Common myeloid progenitor, CD34-positive (primary cell): Measurements from ENCODE around the gene MEOX2.

Source experiments
- CTCF ChIA-PET: fragments of 350-600 bp; sonication (Branson Sonifier 250); formaldehyde crosslinking; loops from one replicate; lab custom pipeline; 2021; ENCODE audit warnings: antibody characterized with exemption; lab: Charles Lee
- POLR2A ChIA-PET: fragments of 350-600 bp; sonication (Branson Sonifier 250); formaldehyde crosslinking; loops from one replicate; lab custom pipeline; 2021; ENCODE audit warnings: antibody characterized with exemption; lab: Charles Lee
- DNase-seq, 3 donors: peaks; one replicate each; pipeline versions ENCODE4 v3.0.0 to v3.0.0-alpha.2; 2013
- H3K27ac ChIP-seq, 2 experiments: 1 replicate in 1 of 2; 2 replicates in 1 of 2; pipeline ENCODE4 v1.7.0; 2013; ENCODE audit warnings: inconsistent platforms in 2 of 2, low read length in 2 of 2, mild to moderate bottlenecking in 2 of 2, low read depth in 1 of 2, moderate library complexity in 1 of 2; ENCODE audit not compliant: severe bottlenecking in 2 of 2, insufficient read depth in 1 of 2, poor library complexity in 1 of 2
- H3K27me3 ChIP-seq, 5 experiments: replicated peaks in 2 of 5; 1 replicate in 3 of 5; 2 replicates in 2 of 5; pipeline versions ENCODE4 v1.6.1 to v1.7.0; 2013; ENCODE audit warnings: low read length in 4 of 5, mild to moderate bottlenecking in 2 of 5, moderate library complexity in 2 of 5, inconsistent platforms in 1 of 5; ENCODE audit not compliant: insufficient read depth in 5 of 5, control insufficient read depth in 4 of 5
- H3K36me3 ChIP-seq, 4 experiments: 1 replicate in 2 of 4; 2 replicates in 2 of 4; pipeline versions ENCODE4 v1.6.1 to v1.7.0; 2013; ENCODE audit warnings: low read length in 3 of 4, control low read depth in 1 of 4, mild to moderate bottlenecking in 1 of 4; ENCODE audit not compliant: control insufficient read depth in 4 of 4, insufficient read depth in 4 of 4
- H3K4me1 ChIP-seq, 4 experiments: 1 replicate in 3 of 4; 2 replicates in 1 of 4; pipeline versions ENCODE4 v1.6.1 to v1.7.1; 2013; ENCODE audit warnings: low read length in 3 of 4, mild to moderate bottlenecking in 3 of 4, control low read depth in 1 of 4, inconsistent platforms in 1 of 4, moderate library complexity in 1 of 4; ENCODE audit not compliant: control insufficient read depth in 4 of 4, insufficient read depth in 4 of 4; ENCODE audit errors: control extremely low read depth in 1 of 4
- H3K4me3 ChIP-seq, 7 experiments: 1 replicate in 4 of 7; 2 replicates in 3 of 7; pipeline versions ENCODE4 v1.5.1 to v1.7.0; 2013; ENCODE audit warnings: mild to moderate bottlenecking in 7 of 7, low read length in 6 of 7, moderate library complexity in 6 of 7, inconsistent platforms in 2 of 7, low read depth in 2 of 7, control low read depth in 1 of 7; ENCODE audit not compliant: insufficient read depth in 4 of 7, control insufficient read depth in 1 of 7; ENCODE audit errors: extremely low read depth in 1 of 7
- H3K9me3 ChIP-seq, 5 experiments: 1 replicate in 4 of 5; 2 replicates in 1 of 5; pipeline versions ENCODE4 v1.6.1 to v1.7.1; 2013; ENCODE audit warnings: low read length in 4 of 5, mild to moderate bottlenecking in 2 of 5, inconsistent platforms in 1 of 5, low read depth in 1 of 5, moderate library complexity in 1 of 5; ENCODE audit not compliant: control insufficient read depth in 4 of 5, insufficient read depth in 2 of 5; ENCODE audit errors: control extremely low read depth in 1 of 5
- WGBS: methylation state at CpG from one replicate; pipeline ENCODE4 v1.1.5; 2013; ENCODE audit not compliant: insufficient coverage; 5-methylcytosine and 5-hydroxymethylcytosine counted together

The MEOX2 gene

GRCh38 chr7:15648461-15648961 lies 38.0 kb downstream of the MEOX2 start:
- ChIA-PET CTCF (no interaction called here), POLR2A (no interaction called here)
- Histone ChIP-seq H3K27ac (no peak overlapping the region), H3K4me1 (no peaks in the 10 kb centered on the region), H3K36me3 (no peaks in the 10 kb centered on the region), H3K27me3 (no peaks in the 10 kb centered on the region), H3K9me3 (no peaks in the 10 kb centered on the region), H3K4me3 (no peak overlapping the region)
- WGBS: 100% methylated on average over 2 of the region's 5 CpGs
- DNase-seq: no peak

GRCh38 chr7:15647309-15647708 lies 39.2 kb downstream of the MEOX2 start:
- ChIA-PET POLR2A (interaction anchor here (0.6 kb wide), 1 partner anchor 233 kb away, joined by 4 read pairs; no protein-coding TSS in a partner anchor), CTCF (interaction anchor here (1.1 kb wide), 1 partner anchor 10 kb away, joined by 3 read pairs; no protein-coding TSS in a partner anchor)
- no peaks in the 10 kb centered on the region for H3K36me3 ChIP-seq
- no peaks in the 10 kb centered on the region for H3K9me3 ChIP-seq
- H3K27ac ChIP-seq: no peak overlapping the region
- DNase-seq: no peak
- no peaks in the 10 kb centered on the region for H3K4me1 ChIP-seq
- no peak overlapping the region for H3K4me3 ChIP-seq
- WGBS: no CpG with 5 or more reads among the region's 1 CpG
- no peaks in the 10 kb centered on the region for H3K27me3 ChIP-seq

- POLR2A ChIA-PET: no interaction called here
- 85% methylated on average over 2 of the region's 3 CpGs for WGBS
- DNase-seq: no peak
Measured at GRCh38 chr7:15643000-15643705, 43.3 kb downstream of the MEOX2 start.

GRCh38 chr7:15628876-15629275 lies 57.6 kb downstream of the MEOX2 start:
- Histone ChIP-seq H3K27ac (no peak overlapping the region), H3K4me3 (no peak overlapping the region), H3K27me3 (no peaks in the 10 kb centered on the region), H3K9me3 (no peaks in the 10 kb centered on the region), H3K36me3 (no peaks in the 10 kb centered on the region), H3K4me1 (no peaks in the 10 kb centered on the region)
- ChIA-PET POLR2A (no interaction called here), CTCF (no interaction called here)
- no peak for DNase-seq
- WGBS: no CpG with 5 or more reads among the region's 1 CpG

More at GRCh38 chr7:15643000-15643705, 43.3 kb downstream of the MEOX2 start:
- Histone ChIP-seq H3K36me3 (no peaks in the 10 kb centered on the region), H3K4me3 (no peak overlapping the region), H3K27me3 (no peaks in the 10 kb centered on the region), H3K4me1 (no peaks in the 10 kb centered on the region), H3K9me3 (no peaks in the 10 kb centered on the region), H3K27ac (no peak overlapping the region)
- CTCF ChIA-PET: no interaction called here

GRCh38 chr7:15626041-15626440 lies 60.4 kb downstream of the MEOX2 start:
- POLR2A ChIA-PET: no interaction called here
- Histone ChIP-seq H3K4me3 (no peak overlapping the region), H3K27me3 (no peaks in the 10 kb centered on the region), H3K36me3 (no peaks in the 10 kb centered on the region), H3K9me3 (no peaks in the 10 kb centered on the region), H3K27ac (no peak overlapping the region), H3K4me1 (no peaks in the 10 kb centered on the region)
- DNase-seq: no peak
- CTCF ChIA-PET: no interaction called here
- WGBS: no CpG with 5 or more reads among the region's 1 CpG

GRCh38 chr7:15625466-15625865 lies 61.0 kb downstream of the MEOX2 start:
- Histone ChIP-seq H3K36me3 (no peaks in the 10 kb centered on the region), H3K4me1 (no peaks in the 10 kb centered on the region), H3K27ac (no peak overlapping the region), H3K9me3 (no peaks in the 10 kb centered on the region), H3K27me3 (no peaks in the 10 kb centered on the region), H3K4me3 (no peak overlapping the region)
- ChIA-PET CTCF (no interaction called here), POLR2A (no interaction called here)
- WGBS: 100% methylated on average over 1 of the region's 1 CpG
- no peak for DNase-seq

GRCh38 chr7:15621468-15621867 lies 65.0 kb downstream of the MEOX2 start:
- no peak for DNase-seq
- Histone ChIP-seq H3K27ac (no peak overlapping the region), H3K27me3 (no peaks in the 10 kb centered on the region), H3K36me3 (no peaks in the 10 kb centered on the region), H3K4me1 (no peaks in the 10 kb centered on the region), H3K4me3 (no peak overlapping the region), H3K9me3 (no peaks in the 10 kb centered on the region)
- CTCF ChIA-PET: no interaction called here
- POLR2A ChIA-PET: no interaction called here
- 100% methylated on average over 1 of the region's 2 CpGs for WGBS
